ENCODE results near the gene SELENOS.

DNA sequence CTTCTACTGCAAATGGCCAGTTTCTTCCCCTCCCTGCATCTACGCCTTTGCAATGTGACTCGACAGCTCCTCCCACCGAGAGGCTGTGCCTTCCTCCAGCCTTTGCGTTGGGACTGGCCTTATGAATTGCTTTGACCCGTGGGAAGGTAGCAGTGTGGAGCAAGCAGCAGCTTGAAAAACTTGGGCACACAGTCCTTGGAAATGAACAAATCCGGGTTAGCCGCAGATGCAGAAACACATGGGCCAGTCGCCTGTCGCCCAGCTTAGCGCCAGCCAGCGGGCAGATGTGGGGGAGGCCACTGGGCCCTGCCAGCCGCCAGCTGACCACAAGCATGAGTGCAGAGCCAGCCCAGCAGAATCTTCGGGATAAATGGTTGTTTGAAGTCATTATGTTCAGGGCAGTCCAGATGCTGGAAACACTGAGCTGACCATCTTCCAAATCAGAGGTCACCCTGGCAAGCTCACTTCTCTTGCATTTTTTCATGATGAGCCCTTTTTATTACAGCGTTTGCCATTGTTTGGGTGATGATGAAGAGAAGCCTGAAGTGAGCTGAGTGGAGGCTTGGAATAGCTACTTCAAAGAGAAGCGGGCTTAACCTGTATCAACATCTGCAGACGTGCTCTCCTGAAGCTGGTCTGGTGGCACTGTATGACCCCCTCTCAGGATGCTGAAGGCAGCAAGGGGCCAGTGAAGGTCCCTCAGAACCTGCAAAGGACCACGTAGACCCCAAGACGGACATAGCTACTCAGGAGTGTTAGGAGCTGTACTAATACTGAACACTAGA is 9.8 kb downstream of the SELENOS start:
- TF ChIP-seq, protein P1, sequence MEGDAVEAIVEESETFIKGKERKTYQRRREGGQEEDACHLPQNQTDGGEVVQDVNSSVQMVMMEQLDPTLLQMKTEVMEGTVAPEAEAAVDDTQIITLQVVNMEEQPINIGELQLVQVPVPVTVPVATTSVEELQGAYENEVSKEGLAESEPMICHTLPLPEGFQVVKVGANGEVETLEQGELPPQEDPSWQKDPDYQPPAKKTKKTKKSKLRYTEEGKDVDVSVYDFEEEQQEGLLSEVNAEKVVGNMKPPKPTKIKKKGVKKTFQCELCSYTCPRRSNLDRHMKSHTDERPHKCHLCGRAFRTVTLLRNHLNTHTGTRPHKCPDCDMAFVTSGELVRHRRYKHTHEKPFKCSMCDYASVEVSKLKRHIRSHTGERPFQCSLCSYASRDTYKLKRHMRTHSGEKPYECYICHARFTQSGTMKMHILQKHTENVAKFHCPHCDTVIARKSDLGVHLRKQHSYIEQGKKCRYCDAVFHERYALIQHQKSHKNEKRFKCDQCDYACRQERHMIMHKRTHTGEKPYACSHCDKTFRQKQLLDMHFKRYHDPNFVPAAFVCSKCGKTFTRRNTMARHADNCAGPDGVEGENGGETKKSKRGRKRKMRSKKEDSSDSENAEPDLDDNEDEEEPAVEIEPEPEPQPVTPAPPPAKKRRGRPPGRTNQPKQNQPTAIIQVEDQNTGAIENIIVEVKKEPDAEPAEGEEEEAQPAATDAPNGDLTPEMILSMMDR (IDR thresholded peaks at IDR 0.05) = no peak
- no peak for TF ChIP-seq POLR2AphosphoS5 (IDR thresholded peaks at IDR 0.05)
- TF ChIP-seq POLR2A (IDR thresholded peaks at IDR 0.05) = no peak

Data from suprapubic skin (tissue), 4 donors.